A673 (cell line): ENCODE data around the gene TEX35. TPM values are rescaled to one million over a fixed set of nuclear protein-coding genes. Genes with fewer than 3 reads are reported as not detected.

ENCODE experiments used
- BruUV-seq: library from RNA; stranded (reverse); fragments of 400-500 nt; replicated peaks from 2 replicates; lab custom pipeline; 2021; lab: Mats Ljungman, UMichigan
- CTCF ChIA-PET: fragments of 300-600 bp; sonication (Branson Sonifier 250); formaldehyde crosslinking; loops from one replicate; lab custom pipeline; 2022; ENCODE audit warnings: antibody characterized with exemption; lab: Charles Lee
- POLR2A ChIA-PET: fragments of 300-600 bp; sonication (Branson Sonifier 250); formaldehyde crosslinking; loops from one replicate; lab custom pipeline; 2022; ENCODE audit warnings: antibody characterized with exemption; ENCODE audit not compliant: low non-redundant PET; lab: Charles Lee
- DNase-seq: peaks from one replicate; pipeline ENCODE4 v3.0.0-alpha.2; 2015; ENCODE audit warnings: low spot score
- H3K27ac ChIP-seq: fragments of 200-600 bp; sonication (generic); 2 replicates; pipeline ENCODE4 v1.5.1; 2016; ENCODE audit warnings: mixed run types, low read depth, mild to moderate bottlenecking, mixed read lengths, antibody characterized with exemption, low read length; ENCODE audit not compliant: poor library complexity, severe bottlenecking
- H3K27me3 ChIP-seq: fragments of 200-600 bp; sonication (generic); replicated peaks from 2 replicates; pipeline ENCODE4 v1.6.1; 2017; ENCODE audit warnings: mixed run types, low read depth, mild to moderate bottlenecking, mixed read lengths, antibody characterized with exemption, low read length; ENCODE audit not compliant: insufficient read depth, poor library complexity
- H3K36me3 ChIP-seq: fragments of 200-600 bp; sonication (generic); 2 replicates; pipeline ENCODE4 v1.6.1; 2016; ENCODE audit warnings: mixed run types, mild to moderate bottlenecking, mixed read lengths, antibody characterized with exemption, low read length; ENCODE audit not compliant: insufficient read depth, poor library complexity, severe bottlenecking
- H3K4me1 ChIP-seq: fragments of 200-600 bp; sonication (generic); 2 replicates; pipeline ENCODE4 v1.6.1; 2017; ENCODE audit warnings: mixed run types, mild to moderate bottlenecking, mixed read lengths, antibody characterized with exemption, low read length; ENCODE audit not compliant: insufficient read depth, poor library complexity, severe bottlenecking
- H3K4me3 ChIP-seq: fragments of 200-600 bp; sonication (generic); 2 replicates; pipeline ENCODE4 v1.5.1; 2016; ENCODE audit warnings: low read depth, mixed run types, mild to moderate bottlenecking, mixed read lengths, low read length; ENCODE audit not compliant: poor library complexity, severe bottlenecking
- H3K9me3 ChIP-seq: fragments of 200-600 bp; sonication (generic); 2 replicates; pipeline ENCODE4 v1.6.1; 2016; ENCODE audit warnings: mixed run types, low read depth, mild to moderate bottlenecking, mixed read lengths, antibody characterized with exemption, low read length; ENCODE audit not compliant: poor library complexity, severe bottlenecking
- CTCF ChIP-seq: fragments of 300-800, 200-600 bp; sonication (generic); conservative IDR thresholded peaks from 2 replicates; pipeline ENCODE4 v1.5.1; 2017; ENCODE audit warnings: low read depth, mild to moderate bottlenecking, antibody characterized with exemption, low read length, moderate library complexity, mixed read lengths
- EZH2 ChIP-seq: fragments of 200-600 bp; sonication (generic); IDR thresholded peaks from 2 replicates; pipeline ENCODE4 v1.6.1; 2017; ENCODE audit warnings: borderline replicate concordance, low read depth, mild to moderate bottlenecking, mixed read lengths, antibody characterized with exemption, low read length; ENCODE audit not compliant: poor library complexity, severe bottlenecking
- intact Hi-C: fragments of 100-400 bp; cut with micrococcal nuclease; formaldehyde crosslinking; loops from one replicate; pipeline ENCODE4 v1.10.0; 2022; ENCODE audit not compliant: unreplicated experiment
- total RNA-seq: library from RNA; stranded (reverse); gene quantifications from 2 replicates; pipeline ENCODE4 v1.2.3, GENCODE V29; 2021

The TEX35 gene
- total RNA-seq, 1 experiment from 2014 or later: not detected

- Histone ChIP-seq H3K27me3 (no peaks in the 10 kb centered on the region), H3K4me1 (peaks cover 8% of the 10 kb centered on the region), H3K9me3 (no peaks in the 10 kb centered on the region), H3K4me3 (no peak overlapping the region), H3K36me3 (no peaks in the 10 kb centered on the region), H3K27ac (no peak overlapping the region)
- no peak for DNase-seq
- CTCF ChIA-PET: interaction anchor here (1.2 to 1.3 kb wide), 2 partner anchors 220 to 223 kb away, joined by 4 to 5 read pairs; no protein-coding TSS in a partner anchor
- POLR2A ChIA-PET: no interaction called here
- TF ChIP-seq EZH2 (no peak), CTCF (no peak)
- intact Hi-C loops: loop anchor here (2.0 kb wide), 1 partner anchor 219 kb away; no protein-coding TSS in a partner anchor
- BruUV-seq: no TSS peak
These were observed 20.4 kb downstream of the TEX35 start for GRCh38 chr1:178533121-178533946.

GRCh38 chr1:178534137-178534868 lies 21.4 kb downstream of the TEX35 start:
- no peak for DNase-seq
- Histone ChIP-seq H3K4me3 (no peak overlapping the region), H3K27me3 (no peaks in the 10 kb centered on the region), H3K9me3 (no peaks in the 10 kb centered on the region), H3K36me3 (no peaks in the 10 kb centered on the region), H3K4me1 (no peaks in the 10 kb centered on the region), H3K27ac (no peak overlapping the region)
- TF ChIP-seq EZH2: no peak
- no peak for TF ChIP-seq CTCF
- BruUV-seq: no TSS peak
- intact Hi-C loops: no loop called here
- ChIA-PET CTCF (interaction anchor here (1.3 kb wide), 1 partner anchor 224 kb away, joined by 4 read pairs; no protein-coding TSS in a partner anchor), POLR2A (no interaction called here)

GRCh38 chr1:178536329-178536728 lies 23.4 kb downstream of the TEX35 start:
- Histone ChIP-seq H3K36me3 (no peaks in the 10 kb centered on the region), H3K27ac (no peak overlapping the region), H3K4me1 (no peaks in the 10 kb centered on the region), H3K9me3 (no peaks in the 10 kb centered on the region), H3K4me3 (no peak overlapping the region), H3K27me3 (no peaks in the 10 kb centered on the region)
- CTCF ChIA-PET: no interaction called here
- POLR2A ChIA-PET: no interaction called here
- intact Hi-C loops: no loop called here
- no TSS peak for BruUV-seq
- no peak for TF ChIP-seq EZH2
- no peak for TF ChIP-seq CTCF
- no peak for DNase-seq
